Osteocyte (in vitro differentiated cells): Measurements from ENCODE around the gene PIK3CG. TPM values are rescaled to one million over a fixed set of nuclear protein-coding genes. Genes with fewer than 3 reads are reported as not detected.
"Not testable (repeated sequence)": the region's sequence is repeated elsewhere in the genome, so short reads cannot be mapped to it uniquely, and the experiment has no call there.

ENCODE experiments used
- DNase-seq: peaks from one replicate; pipeline ENCODE4 v3.0.0; 2021; ENCODE audit warnings: mixed read lengths; ENCODE audit not compliant: unreplicated experiment; ENCODE audit errors: extremely low spot score
- H3K27ac Mint-ChIP-seq: one replicate; pipeline ENCODE4 v1.8.0; 2021; ENCODE audit warnings: mild to moderate bottlenecking, mixed read lengths; ENCODE audit not compliant: unreplicated experiment
- H3K27me3 Mint-ChIP-seq: one replicate; pipeline ENCODE4 v1.8.0; 2021; ENCODE audit warnings: mixed read lengths; ENCODE audit not compliant: unreplicated experiment
- H3K36me3 Mint-ChIP-seq: one replicate; pipeline ENCODE4 v1.8.0; 2021; ENCODE audit warnings: mixed read lengths; ENCODE audit not compliant: unreplicated experiment
- H3K4me1 Mint-ChIP-seq: one replicate; pipeline ENCODE4 v1.8.0; 2021; ENCODE audit warnings: mixed read lengths; ENCODE audit not compliant: unreplicated experiment
- H3K4me3 Mint-ChIP-seq: one replicate; pipeline ENCODE4 v1.8.0; 2021; ENCODE audit warnings: mild to moderate bottlenecking, moderate library complexity, mixed read lengths; ENCODE audit not compliant: unreplicated experiment
- H3K9me3 Mint-ChIP-seq: one replicate; pipeline ENCODE4 v1.8.0; 2021; ENCODE audit warnings: mixed read lengths; ENCODE audit not compliant: unreplicated experiment
- total RNA-seq: library from RNA; stranded (reverse); gene quantifications from 2 replicates; pipeline ENCODE4 v1.2.1, GENCODE V29; 2021
- TF ChIP-seq, protein P1 (sequence below): fragments of 200-600 bp; sonication (generic); IDR thresholded peaks from 2 replicates; pipeline ENCODE4 v1.5.0; 2021; ENCODE audit warnings: antibody characterized with exemption, mild to moderate bottlenecking, moderate library complexity

The PIK3CG gene
- total RNA-seq, 1 donor from 2014 or later = not detected

DNA sequence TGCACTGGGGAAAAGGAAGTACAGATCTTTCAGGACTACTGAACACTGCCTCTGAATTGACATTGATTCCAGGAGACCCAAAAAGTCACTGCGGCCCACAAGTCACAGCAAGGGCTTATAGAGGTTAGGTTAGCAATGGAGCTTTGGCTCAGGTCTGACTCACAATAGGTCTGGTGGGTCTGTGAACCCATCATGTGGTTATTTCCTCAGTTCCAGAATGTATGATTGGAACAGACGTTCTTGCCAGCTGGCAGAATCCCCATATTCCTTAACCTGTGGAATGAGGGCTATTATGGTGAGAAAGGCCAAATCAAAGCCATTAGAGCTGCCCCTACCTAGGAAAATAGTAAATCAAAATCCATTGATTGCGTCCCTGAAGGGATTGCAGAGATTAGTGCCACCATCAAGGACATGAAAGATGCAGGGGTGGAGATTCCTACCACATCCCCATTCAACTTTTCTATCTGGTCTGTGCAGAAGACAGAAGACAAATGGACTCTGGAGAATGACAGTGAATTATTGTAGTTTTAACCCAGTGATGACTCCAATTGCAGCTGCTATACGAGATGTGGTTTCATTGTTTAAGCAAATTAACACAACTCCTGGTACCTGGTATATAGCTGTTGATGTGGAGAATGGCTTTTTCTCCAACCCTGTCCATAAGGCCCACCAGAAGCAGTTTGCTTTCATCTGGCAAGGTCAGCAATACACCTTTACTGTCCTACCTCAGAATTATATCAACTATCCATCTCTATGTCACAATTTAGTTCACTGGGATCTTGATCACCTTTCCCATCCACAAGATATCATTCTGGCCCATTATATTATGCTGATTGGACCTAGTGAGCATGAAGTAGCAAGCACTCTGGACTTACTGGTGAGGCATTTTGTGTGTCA, 44.5 kb upstream of the PIK3CG start:
- peak; percentile 34 for DNase-seq
- H3K9me3 Mint-ChIP-seq = no peaks in the 10 kb centered on the region
- H3K4me3 Mint-ChIP-seq = no peak overlapping the region
- no peaks in the 10 kb centered on the region for H3K36me3 Mint-ChIP-seq
- no peaks in the 10 kb centered on the region for H3K4me1 Mint-ChIP-seq
- TF ChIP-seq, protein P1, sequence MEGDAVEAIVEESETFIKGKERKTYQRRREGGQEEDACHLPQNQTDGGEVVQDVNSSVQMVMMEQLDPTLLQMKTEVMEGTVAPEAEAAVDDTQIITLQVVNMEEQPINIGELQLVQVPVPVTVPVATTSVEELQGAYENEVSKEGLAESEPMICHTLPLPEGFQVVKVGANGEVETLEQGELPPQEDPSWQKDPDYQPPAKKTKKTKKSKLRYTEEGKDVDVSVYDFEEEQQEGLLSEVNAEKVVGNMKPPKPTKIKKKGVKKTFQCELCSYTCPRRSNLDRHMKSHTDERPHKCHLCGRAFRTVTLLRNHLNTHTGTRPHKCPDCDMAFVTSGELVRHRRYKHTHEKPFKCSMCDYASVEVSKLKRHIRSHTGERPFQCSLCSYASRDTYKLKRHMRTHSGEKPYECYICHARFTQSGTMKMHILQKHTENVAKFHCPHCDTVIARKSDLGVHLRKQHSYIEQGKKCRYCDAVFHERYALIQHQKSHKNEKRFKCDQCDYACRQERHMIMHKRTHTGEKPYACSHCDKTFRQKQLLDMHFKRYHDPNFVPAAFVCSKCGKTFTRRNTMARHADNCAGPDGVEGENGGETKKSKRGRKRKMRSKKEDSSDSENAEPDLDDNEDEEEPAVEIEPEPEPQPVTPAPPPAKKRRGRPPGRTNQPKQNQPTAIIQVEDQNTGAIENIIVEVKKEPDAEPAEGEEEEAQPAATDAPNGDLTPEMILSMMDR = no peak
- H3K27me3 Mint-ChIP-seq = peaks cover 2% of the 10 kb centered on the region
- H3K27ac Mint-ChIP-seq = no peak overlapping the region

DNA sequence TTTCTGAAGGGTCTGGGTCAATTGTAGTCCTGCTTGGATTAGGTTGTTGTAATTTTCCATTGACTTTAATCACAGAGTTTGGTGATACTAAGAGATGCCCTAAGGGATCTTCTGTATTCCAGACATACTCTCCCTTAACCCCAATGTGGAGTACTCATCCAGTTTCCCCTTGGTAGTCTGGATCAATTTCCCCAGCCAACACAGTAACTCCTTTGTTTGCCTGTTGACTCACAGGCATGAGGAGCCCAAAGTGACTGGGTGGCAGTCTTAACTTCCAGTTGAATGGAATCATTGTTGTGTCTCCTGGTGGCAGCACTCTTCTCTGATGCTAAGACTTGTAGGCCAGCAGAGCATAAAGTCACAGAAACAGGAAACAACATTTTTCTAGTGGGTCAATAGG, 41.5 kb upstream of the PIK3CG start:
- TF ChIP-seq, protein P1 = no peak
- no peak for DNase-seq
- H3K27me3 Mint-ChIP-seq = no peaks in the 10 kb centered on the region

DNA sequence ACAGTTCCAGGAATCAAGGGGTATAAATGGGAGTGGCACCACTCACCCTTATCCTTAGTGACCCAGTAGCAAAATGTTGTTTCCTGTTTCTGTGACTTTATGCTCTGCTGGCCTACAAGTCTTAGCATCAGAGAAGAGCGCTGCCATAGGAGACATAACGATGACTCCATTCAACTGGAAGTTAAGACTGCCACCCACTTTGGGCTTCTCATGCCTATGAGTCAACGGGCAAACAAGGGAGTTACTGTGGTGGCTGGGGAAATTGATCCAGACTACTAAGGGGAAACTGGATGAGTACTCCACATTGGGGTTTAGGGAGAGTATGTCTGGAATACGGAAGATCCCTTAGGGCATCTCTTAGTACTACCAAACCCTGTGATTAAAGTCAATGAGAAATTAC, 40.6 kb upstream of the PIK3CG start:
- Mint-ChIP-seq H3K36me3 (no peaks in the 10 kb centered on the region), H3K9me3 (no peaks in the 10 kb centered on the region), H3K4me1 (no peaks in the 10 kb centered on the region), H3K27ac (no peak overlapping the region), H3K4me3 (no peak overlapping the region), H3K27me3 (no peaks in the 10 kb centered on the region)
- TF ChIP-seq, protein P1 = no peak
- DNase-seq = peak; percentile 8

More for the DNA sequence above, 41.5 kb upstream of the PIK3CG start:
- Mint-ChIP-seq H3K9me3 (no peaks in the 10 kb centered on the region), H3K36me3 (no peaks in the 10 kb centered on the region), H3K4me3 (no peak overlapping the region), H3K27ac (no peak overlapping the region), H3K4me1 (no peaks in the 10 kb centered on the region)

DNA sequence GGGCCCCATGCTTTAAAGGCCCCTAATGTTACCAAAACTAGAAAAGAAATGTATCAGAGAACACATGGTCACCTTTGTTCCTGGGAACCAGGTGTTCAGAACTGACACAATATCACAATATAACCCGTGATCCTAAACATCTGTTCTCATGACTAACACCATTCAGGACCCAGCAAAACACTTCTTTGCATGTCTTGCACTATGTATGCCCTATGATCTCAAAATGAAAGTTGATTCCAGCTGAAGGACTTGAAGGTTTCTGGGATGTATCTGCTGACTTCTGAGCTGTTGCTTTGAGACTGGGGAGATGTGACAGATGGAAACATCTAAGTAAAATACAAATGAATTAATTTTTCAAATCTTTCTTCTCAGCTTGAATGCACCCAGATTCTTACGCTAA, 37.5 kb upstream of the PIK3CG start:
- Mint-ChIP-seq H3K36me3 (no peaks in the 10 kb centered on the region), H3K9me3 (peaks cover 13% of the 10 kb centered on the region), H3K27ac (no peak overlapping the region), H3K27me3 (no peaks in the 10 kb centered on the region), H3K4me3 (no peak overlapping the region), H3K4me1 (no peaks in the 10 kb centered on the region)
- DNase-seq = no peak
- TF ChIP-seq, protein P1 = no peak

DNA sequence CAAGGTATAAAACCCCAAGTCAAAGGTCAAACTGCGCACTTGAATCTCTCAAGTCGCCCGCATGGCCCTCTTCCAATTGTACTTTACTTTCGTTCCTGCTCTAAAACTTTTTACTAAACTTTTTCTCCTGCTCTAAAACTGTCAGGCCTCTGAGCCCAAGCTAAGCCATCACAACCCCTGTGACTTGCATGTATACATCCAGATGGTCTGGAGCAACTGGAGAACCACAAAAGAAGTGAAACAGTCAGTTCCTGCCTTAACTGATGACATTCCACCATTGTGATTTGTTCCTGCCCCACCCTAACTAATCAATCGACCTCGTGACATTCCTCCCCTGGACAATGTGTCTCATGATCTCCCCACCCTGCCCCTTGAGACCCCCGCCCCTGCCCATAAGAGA, 35.6 kb upstream of the PIK3CG start:
- no peak overlapping the region for H3K4me3 Mint-ChIP-seq
- H3K9me3 Mint-ChIP-seq = peaks cover 13% of the 10 kb centered on the region
- TF ChIP-seq, protein P1 = no peak
- no peaks in the 10 kb centered on the region for H3K4me1 Mint-ChIP-seq
- H3K36me3 Mint-ChIP-seq = no peaks in the 10 kb centered on the region
- no peaks in the 10 kb centered on the region for H3K27me3 Mint-ChIP-seq
- peak; percentile 8 for DNase-seq
- H3K27ac Mint-ChIP-seq = no peak overlapping the region

DNA sequence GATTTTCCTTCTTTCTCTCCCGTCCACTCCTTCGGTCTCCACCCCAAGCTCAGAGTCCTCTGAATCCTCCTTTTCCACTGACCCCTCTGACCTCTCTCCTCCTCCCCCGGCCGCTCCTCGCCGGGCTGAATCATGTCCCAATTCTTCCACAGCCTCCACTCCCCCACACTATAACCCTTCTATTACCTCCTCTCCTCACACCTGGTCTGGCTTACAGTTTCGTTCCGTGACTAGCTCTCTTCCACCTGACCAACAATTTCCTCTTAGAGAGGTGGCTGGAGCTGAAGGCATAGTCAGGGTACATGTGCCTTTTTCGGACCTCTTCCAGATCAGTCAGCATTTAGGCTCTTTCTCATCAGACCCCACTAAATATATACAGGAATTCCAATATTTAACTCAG, 34.2 kb upstream of the PIK3CG start:
- H3K27me3 Mint-ChIP-seq, H3K4me3 Mint-ChIP-seq, H3K36me3 Mint-ChIP-seq, H3K4me1 Mint-ChIP-seq, H3K27ac Mint-ChIP-seq: not testable (repeated sequence)
- peak; percentile 23 for DNase-seq
- H3K9me3 Mint-ChIP-seq = peaks cover 13% of the 10 kb centered on the region
